T1000 (cell line): ENCODE data around the gene TBX3.

Source experiments
- DNase-seq: peaks from one replicate; lab custom pipeline; 2025; ENCODE audit warnings: mixed read lengths; lab: John Stamatoyannopoulos, UW

TBX3 gene

GRCh38 chr12:114668151-114668885, 15.7 kb downstream of the TBX3 start:
- DNase-seq: peak; percentile 69

GRCh38 chr12:114667669-114668150, 16.3 kb downstream of the TBX3 start:
- DNase-seq: no peak

GRCh38 chr12:114666746-114667668, 17.0 kb downstream of the TBX3 start:
- no peak for DNase-seq

GRCh38 chr12:114665411-114666260, 18.3 kb downstream of the TBX3 start:
- no peak for DNase-seq

GRCh38 chr12:114664651-114665320, 19.2 kb downstream of the TBX3 start:
- no peak for DNase-seq

GRCh38 chr12:114662512-114663177, 21.3 kb downstream of the TBX3 start:
- peak; percentile 59 for DNase-seq

GRCh38 chr12:114661245-114661644, 22.7 kb downstream of the TBX3 start:
- no peak for DNase-seq

GRCh38 chr12:114659084-114659483, 24.9 kb downstream of the TBX3 start:
- DNase-seq: no peak

- DNase-seq: no peak
These were observed 26.0 kb downstream of the TBX3 start for GRCh38 chr12:114658002-114658441.

- DNase-seq: no peak
These were observed 26.4 kb downstream of the TBX3 start for GRCh38 chr12:114657597-114657920.

GRCh38 chr12:114656906-114657596, 26.9 kb downstream of the TBX3 start:
- no peak for DNase-seq

GRCh38 chr12:114655934-114656749, 27.8 kb downstream of the TBX3 start:
- no peak for DNase-seq

- DNase-seq: no peak
These were observed 34.4 kb downstream of the TBX3 start for GRCh38 chr12:114649585-114649984.

GRCh38 chr12:114648711-114649110, 35.3 kb downstream of the TBX3 start:
- no peak for DNase-seq

- DNase-seq: no peak
These were observed 45.1 kb downstream of the TBX3 start for GRCh38 chr12:114638790-114639435.

- DNase-seq: no peak
These were observed 47.1 kb downstream of the TBX3 start for GRCh38 chr12:114636723-114637480.

- no peak for DNase-seq
These were observed 52.7 kb downstream of the TBX3 start for GRCh38 chr12:114631242-114631641.

- DNase-seq: no peak
These were observed 55.8 kb downstream of the TBX3 start for GRCh38 chr12:114628199-114628598.
